Measurements from ENCODE around the gene DST. TPM values are rescaled to one million over a fixed set of nuclear protein-coding genes. Genes with fewer than 3 reads are reported as not detected.

DST gene
- total RNA-seq, 1 donor, result 573 TPM

DNA sequence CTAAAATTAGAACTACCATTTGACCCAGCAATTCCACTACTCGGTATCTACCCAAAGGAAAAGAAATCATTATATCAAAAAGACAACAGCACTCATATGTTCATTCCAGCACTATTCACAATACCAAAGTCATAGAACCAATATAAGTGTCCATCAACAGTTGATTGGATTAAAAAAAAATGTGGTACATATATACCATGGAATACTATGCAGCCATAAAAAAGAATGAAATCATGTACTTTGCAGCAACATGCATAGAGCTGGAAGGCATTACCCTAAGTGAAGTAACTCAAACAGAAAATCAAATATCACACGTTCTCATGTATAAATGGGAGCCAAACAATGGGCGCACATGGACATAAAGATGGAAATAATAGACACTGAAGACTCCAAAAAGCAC lies 163.3 kb downstream of the DST start:
- Histone ChIP-seq H2AFZ (ENCODE audit: low read length) (no peak overlapping the region), H3K27ac (ENCODE audit: low read depth, low read length) (no peak overlapping the region), H3K4me3 (ENCODE audit: insufficient read depth, low read length) (no peak overlapping the region), H4K20me1 (ENCODE audit: insufficient read depth, low read length) (peaks cover 2% of the 10 kb centered on the region), H3K27me3 (ENCODE audit: insufficient read depth, low read length) (no peaks in the 10 kb centered on the region), H3K36me3 (ENCODE audit: insufficient read depth, low read length) (peaks cover 74% of the 10 kb centered on the region), H3K4me2 (ENCODE audit: insufficient read depth, low read length) (no peak overlapping the region), H3K9me3 (ENCODE audit: low read depth, low read length) (no peaks in the 10 kb centered on the region), H3K4me1 (ENCODE audit: insufficient read depth, low read length) (peaks cover 2% of the 10 kb centered on the region), H3K79me2 (ENCODE audit: insufficient read depth, low read length) (peaks cover 11% of the 10 kb centered on the region)
- TF ChIP-seq, protein P1, sequence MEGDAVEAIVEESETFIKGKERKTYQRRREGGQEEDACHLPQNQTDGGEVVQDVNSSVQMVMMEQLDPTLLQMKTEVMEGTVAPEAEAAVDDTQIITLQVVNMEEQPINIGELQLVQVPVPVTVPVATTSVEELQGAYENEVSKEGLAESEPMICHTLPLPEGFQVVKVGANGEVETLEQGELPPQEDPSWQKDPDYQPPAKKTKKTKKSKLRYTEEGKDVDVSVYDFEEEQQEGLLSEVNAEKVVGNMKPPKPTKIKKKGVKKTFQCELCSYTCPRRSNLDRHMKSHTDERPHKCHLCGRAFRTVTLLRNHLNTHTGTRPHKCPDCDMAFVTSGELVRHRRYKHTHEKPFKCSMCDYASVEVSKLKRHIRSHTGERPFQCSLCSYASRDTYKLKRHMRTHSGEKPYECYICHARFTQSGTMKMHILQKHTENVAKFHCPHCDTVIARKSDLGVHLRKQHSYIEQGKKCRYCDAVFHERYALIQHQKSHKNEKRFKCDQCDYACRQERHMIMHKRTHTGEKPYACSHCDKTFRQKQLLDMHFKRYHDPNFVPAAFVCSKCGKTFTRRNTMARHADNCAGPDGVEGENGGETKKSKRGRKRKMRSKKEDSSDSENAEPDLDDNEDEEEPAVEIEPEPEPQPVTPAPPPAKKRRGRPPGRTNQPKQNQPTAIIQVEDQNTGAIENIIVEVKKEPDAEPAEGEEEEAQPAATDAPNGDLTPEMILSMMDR (IDR thresholded peaks at IDR 0.05; ENCODE audit: extremely low read depth, low read depth, low read length), result no peak
- DNase-seq (ENCODE audit: insufficient read length, low spot score, missing footprints), result peak; percentile 3

DNA sequence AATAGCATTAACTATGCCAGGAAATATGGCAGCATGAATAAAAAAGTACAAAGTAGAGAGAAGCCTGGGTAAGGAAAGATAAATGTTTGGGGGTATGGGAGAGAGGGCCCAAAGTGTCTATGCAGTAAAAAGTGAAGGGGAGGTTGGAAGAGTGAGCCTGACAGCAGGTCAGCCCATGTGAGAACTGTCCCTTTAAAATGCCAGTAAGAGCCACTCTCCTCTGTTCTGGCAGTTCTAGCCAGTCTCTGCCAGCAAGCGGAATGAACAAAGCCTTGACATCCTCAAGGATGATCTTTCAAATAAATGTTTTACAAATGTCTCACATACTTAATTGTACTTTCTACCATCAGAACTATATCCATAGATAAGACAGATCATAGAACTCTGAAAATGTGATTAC lies 164.5 kb downstream of the DST start:
- no peak for DNase-seq (ENCODE audit: insufficient read length, low spot score, missing footprints)
- H3K27me3 ChIP-seq (ENCODE audit: insufficient read depth, low read length), result no peaks in the 10 kb centered on the region
- no peak overlapping the region for H3K4me3 ChIP-seq (ENCODE audit: insufficient read depth, low read length)
- no peaks in the 10 kb centered on the region for H3K9me3 ChIP-seq (ENCODE audit: low read depth, low read length)
- H3K4me1 ChIP-seq (ENCODE audit: insufficient read depth, low read length), result no peaks in the 10 kb centered on the region
- H2AFZ ChIP-seq (ENCODE audit: low read length), result no peak overlapping the region
- no peak overlapping the region for H3K27ac ChIP-seq (ENCODE audit: low read depth, low read length)
- TF ChIP-seq, protein P1 (IDR thresholded peaks at IDR 0.05; ENCODE audit: extremely low read depth, low read depth, low read length), result no peak
- H3K79me2 ChIP-seq (ENCODE audit: insufficient read depth, low read length), result peaks cover 11% of the 10 kb centered on the region
- peaks cover 2% of the 10 kb centered on the region for H4K20me1 ChIP-seq (ENCODE audit: insufficient read depth, low read length)
- peaks cover 82% of the 10 kb centered on the region for H3K36me3 ChIP-seq (ENCODE audit: insufficient read depth, low read length)
- no peak overlapping the region for H3K4me2 ChIP-seq (ENCODE audit: insufficient read depth, low read length)

DNA sequence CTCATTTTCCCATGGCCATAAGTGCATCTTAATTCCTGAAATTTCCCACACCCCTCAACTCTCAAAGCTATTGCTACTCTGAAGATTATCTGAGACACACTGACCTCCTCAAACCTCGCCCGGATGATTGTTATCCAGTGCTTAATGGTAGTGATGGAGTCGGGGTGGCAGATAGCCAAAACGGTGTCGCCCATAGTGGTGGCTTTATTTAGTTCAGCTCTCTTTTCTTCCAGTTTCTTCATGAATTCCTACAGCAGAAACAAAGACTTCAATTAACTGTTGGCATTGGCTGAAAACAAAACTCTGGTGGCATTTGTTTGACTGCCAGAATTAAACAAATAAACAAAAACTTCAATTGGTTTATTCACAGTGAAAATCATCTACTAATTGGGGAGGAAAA lies 165.4 kb downstream of the DST start:
- TF ChIP-seq, protein P1 (IDR thresholded peaks at IDR 0.05; ENCODE audit: extremely low read depth, low read depth, low read length), result no peak
- Histone ChIP-seq H4K20me1 (ENCODE audit: insufficient read depth, low read length) (peaks cover 2% of the 10 kb centered on the region), H3K36me3 (ENCODE audit: insufficient read depth, low read length) (peaks cover 82% of the 10 kb centered on the region), H3K4me3 (ENCODE audit: insufficient read depth, low read length) (no peak overlapping the region), H3K4me1 (ENCODE audit: insufficient read depth, low read length) (no peaks in the 10 kb centered on the region), H3K79me2 (ENCODE audit: insufficient read depth, low read length) (peaks cover 11% of the 10 kb centered on the region), H3K27me3 (ENCODE audit: insufficient read depth, low read length) (no peaks in the 10 kb centered on the region), H2AFZ (ENCODE audit: low read length) (no peak overlapping the region), H3K27ac (ENCODE audit: low read depth, low read length) (no peak overlapping the region), H3K9me3 (ENCODE audit: low read depth, low read length) (no peaks in the 10 kb centered on the region), H3K4me2 (ENCODE audit: insufficient read depth, low read length) (no peak overlapping the region)
- DNase-seq (ENCODE audit: insufficient read length, low spot score, missing footprints), result no peak

DNA sequence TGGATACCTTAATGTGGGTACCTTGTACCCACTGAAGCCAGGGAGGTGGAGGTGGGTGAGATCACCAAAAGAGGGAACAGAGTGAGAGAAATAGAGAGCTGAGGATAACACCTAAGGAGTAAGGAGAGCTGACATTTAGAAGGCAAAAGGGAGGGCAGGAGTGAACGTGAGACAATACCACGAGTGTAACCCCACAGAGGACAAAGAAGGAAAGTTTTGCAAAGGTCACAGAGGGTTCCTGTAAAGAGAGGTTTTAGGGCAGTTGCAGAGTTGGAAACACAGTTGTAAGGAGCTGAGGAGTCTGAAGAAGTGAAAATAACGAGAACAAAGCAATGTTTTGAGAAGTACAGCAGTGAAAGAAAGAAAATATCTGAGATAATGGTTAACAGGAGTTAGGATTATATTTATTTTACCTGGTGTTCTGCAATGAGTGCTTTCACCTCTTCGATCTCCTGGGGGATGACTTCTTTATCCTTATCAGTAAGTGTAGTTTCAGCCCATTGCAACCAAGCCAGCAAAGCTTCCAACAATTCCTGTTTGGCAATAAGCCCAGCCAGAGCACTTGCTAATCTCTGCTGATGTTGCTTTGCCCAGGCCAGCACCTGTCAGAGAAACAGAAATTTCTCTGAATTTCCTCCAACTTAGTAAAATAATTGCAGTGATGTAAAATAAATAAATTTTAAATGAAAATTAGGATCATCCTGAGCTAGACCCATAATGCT lies 166.8 kb downstream of the DST start:
- Histone ChIP-seq H3K27ac (ENCODE audit: low read depth, low read length) (no peak overlapping the region), H3K79me2 (ENCODE audit: insufficient read depth, low read length) (peaks cover 11% of the 10 kb centered on the region), H3K4me2 (ENCODE audit: insufficient read depth, low read length) (no peak overlapping the region), H3K27me3 (ENCODE audit: insufficient read depth, low read length) (no peaks in the 10 kb centered on the region), H4K20me1 (ENCODE audit: insufficient read depth, low read length) (peaks cover 2% of the 10 kb centered on the region), H3K4me1 (ENCODE audit: insufficient read depth, low read length) (no peaks in the 10 kb centered on the region), H3K4me3 (ENCODE audit: insufficient read depth, low read length) (no peak overlapping the region), H3K36me3 (ENCODE audit: insufficient read depth, low read length) (peaks cover 82% of the 10 kb centered on the region), H2AFZ (ENCODE audit: low read length) (no peak overlapping the region), H3K9me3 (ENCODE audit: low read depth, low read length) (no peaks in the 10 kb centered on the region)
- TF ChIP-seq, protein P1 (IDR thresholded peaks at IDR 0.05; ENCODE audit: extremely low read depth, low read depth, low read length), result no peak
- DNase-seq (ENCODE audit: insufficient read length, low spot score, missing footprints), result no peak
